ENCODE data around the gene PRDM2.

GRCh38 chr1:13756557-13757315 lies 56.7 kb downstream of the PRDM2 start:
- TF ChIP-seq POLR2AphosphoS5 (IDR thresholded peaks at IDR 0.05) = no peak
- TF ChIP-seq CTCF (IDR thresholded peaks at IDR 0.05) = no peak

Measured in suprapubic skin (tissue), 3 donors.